ENCODE data around the gene GABPB2. TPM values are rescaled to one million over a fixed set of nuclear protein-coding genes. Genes with fewer than 3 reads are reported as not detected.
"Not testable (repeated sequence)": the region's sequence is repeated elsewhere in the genome, so short reads cannot be mapped to it uniquely, and the experiment has no call there.

Gene GABPB2
- polyA plus RNA-seq, 2 of the 4 experiments (the other 2 are of a cell fraction) = 2.4 to 9.9 TPM

DNA sequence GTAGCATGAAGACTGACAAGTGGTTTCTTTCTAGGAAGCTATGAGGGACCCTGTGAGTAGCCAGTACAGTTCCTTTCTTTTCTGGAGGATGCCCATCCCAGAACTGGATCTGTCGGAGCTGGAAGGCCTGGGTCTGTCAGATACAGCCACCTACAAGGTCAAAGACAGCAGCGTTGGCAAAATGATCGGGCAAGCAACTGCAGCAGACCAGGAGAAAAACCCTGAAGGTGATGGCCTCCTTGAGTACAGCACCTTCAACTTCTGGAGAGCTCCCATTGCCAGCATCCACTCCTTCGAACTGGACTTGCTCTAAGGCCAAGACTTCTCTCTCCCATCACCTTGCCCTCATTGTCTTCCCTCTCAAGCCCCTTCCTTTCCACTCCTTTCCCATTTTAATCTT, 3.4 kb upstream of the GABPB2 start (continued):
- TF ChIP-seq FOXS1 (CRISPR knock-in tag; IDR thresholded peaks at IDR 0.05) (no peak), CHD4 (IDR thresholded peaks at IDR 0.05; ENCODE audit: borderline replicate concordance) (no peak), KDM1A (IDR thresholded peaks at IDR 0.05; ENCODE audit: low read depth) (no peak), ZSCAN20 (CRISPR knock-in tag; IDR thresholded peaks at IDR 0.05) (no peak)
- TF ChIP-seq, protein P1, sequence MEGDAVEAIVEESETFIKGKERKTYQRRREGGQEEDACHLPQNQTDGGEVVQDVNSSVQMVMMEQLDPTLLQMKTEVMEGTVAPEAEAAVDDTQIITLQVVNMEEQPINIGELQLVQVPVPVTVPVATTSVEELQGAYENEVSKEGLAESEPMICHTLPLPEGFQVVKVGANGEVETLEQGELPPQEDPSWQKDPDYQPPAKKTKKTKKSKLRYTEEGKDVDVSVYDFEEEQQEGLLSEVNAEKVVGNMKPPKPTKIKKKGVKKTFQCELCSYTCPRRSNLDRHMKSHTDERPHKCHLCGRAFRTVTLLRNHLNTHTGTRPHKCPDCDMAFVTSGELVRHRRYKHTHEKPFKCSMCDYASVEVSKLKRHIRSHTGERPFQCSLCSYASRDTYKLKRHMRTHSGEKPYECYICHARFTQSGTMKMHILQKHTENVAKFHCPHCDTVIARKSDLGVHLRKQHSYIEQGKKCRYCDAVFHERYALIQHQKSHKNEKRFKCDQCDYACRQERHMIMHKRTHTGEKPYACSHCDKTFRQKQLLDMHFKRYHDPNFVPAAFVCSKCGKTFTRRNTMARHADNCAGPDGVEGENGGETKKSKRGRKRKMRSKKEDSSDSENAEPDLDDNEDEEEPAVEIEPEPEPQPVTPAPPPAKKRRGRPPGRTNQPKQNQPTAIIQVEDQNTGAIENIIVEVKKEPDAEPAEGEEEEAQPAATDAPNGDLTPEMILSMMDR (IDR thresholded peaks at IDR 0.05) = no peak

GRCh38 chr1:151069103-151069486, 1.5 kb upstream of the GABPB2 start:
- Histone ChIP-seq H3K4me2 (peak overlapping the region; percentile 84), H3K27ac (peak overlapping the region; percentile 94 to 99; a peak in 4 of 6 replicates), H3K4me1 (peaks cover 25% of the 10 kb centered on the region), H3K9me3 (no peaks in the 10 kb centered on the region), H3K4me3 (no peak overlapping the region)
- FAIRE-seq = no peak
- 83% methylated on average over 5 of the region's 5 CpGs for WGBS (ENCODE audit: missing lambda C conversion rate)
- no peak for TF ChIP-seq RFX5 (IDR thresholded peaks at IDR 0.05)
- TF ChIP-seq ZNF302 (CRISPR knock-in tag; IDR thresholded peaks at IDR 0.05) = no peak
- TF ChIP-seq SREBF2 (IDR thresholded peaks at IDR 0.05) = no peak
- TF ChIP-seq JUN (IDR thresholded peaks at IDR 0.05) = no peak
- no peak for TF ChIP-seq REST (IDR thresholded peaks at IDR 0.05)
- TF ChIP-seq GATA3 (IDR thresholded peaks at IDR 0.05; ENCODE audit: borderline replicate concordance) = no peak
- ChIA-PET CTCF (interaction anchor here (1.2 kb wide), 1 partner anchor 10 kb away, joined by 5 read pairs; the partner anchor contains the start of gene CDC42SE1), POLR2A (no interaction called here)
- ATAC-seq = no peak
- no peak for DNase-seq (ENCODE audit: low read depth in 1 of 2, low spot score in 1 of 2)

DNA sequence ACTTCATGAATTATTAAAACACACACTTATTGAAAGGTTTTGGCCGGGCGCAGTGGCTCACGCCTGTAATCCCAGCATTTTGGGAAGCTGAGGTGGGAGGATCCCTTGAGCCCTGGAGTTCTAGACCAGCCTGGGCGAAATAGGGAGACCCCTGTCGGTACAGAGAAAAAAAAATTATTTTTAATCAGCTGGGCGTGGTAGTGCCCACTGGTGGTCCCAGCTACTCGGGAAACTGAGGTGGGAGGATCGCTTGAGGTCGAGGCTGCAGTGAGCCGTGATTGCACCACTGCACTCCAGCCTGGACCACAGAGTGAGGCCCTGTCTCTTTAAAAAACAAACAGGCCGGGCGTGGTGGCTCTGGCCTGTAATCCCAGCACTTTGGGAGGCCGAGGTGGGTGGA, 1.7 kb downstream of the GABPB2 start:
- H3K4me1 ChIP-seq = peaks cover 15% of the 10 kb centered on the region
- ATAC-seq (no peak), FAIRE-seq (no peak), DNase-seq (ENCODE audit: low read depth in 1 of 2, low spot score in 1 of 2) (no peak)
- ChIA-PET CTCF (interaction anchor here (0.6 to 8.8 kb wide), 14 partner anchors 10 to 96 kb away, joined by 3 to 86 read pairs (median 10); partner anchors contain the start of genes CDC42SE1, MINDY1, MLLT11 and TNFAIP8L2), POLR2A (interaction anchor here (0.6 kb wide), 1 partner anchor 21 kb away, joined by 7 read pairs; no protein-coding TSS in a partner anchor)
- H3K4me2 ChIP-seq = no peak overlapping the region
- H3K9me3 ChIP-seq = no peaks in the 10 kb centered on the region
- H3K4me3 ChIP-seq = no peak overlapping the region
- peak overlapping the region in 1 of 2 experiments; percentile 38; a peak in 1 of 6 replicates for H3K27ac ChIP-seq
- WGBS (ENCODE audit: missing lambda C conversion rate) = 77% methylated on average over 13 of the region's 13 CpGs
- no peak for TF ChIP-seq EP300 (IDR thresholded peaks at IDR 0.05)

- DNase-seq (ENCODE audit: low read depth in 1 of 2, low spot score in 1 of 2) (no peak), ATAC-seq (peak in 1 of 2 experiments; percentile 64; a peak in 3 of 6 replicates), FAIRE-seq (no peak)
- 61% methylated on average over 4 of the region's 4 CpGs for WGBS (ENCODE audit: missing lambda C conversion rate)
- H3K4me2 ChIP-seq = peak overlapping the region; percentile 31; the same call in 1 of the 3 replicates
- no peak overlapping the region for H3K4me3 ChIP-seq
- TF ChIP-seq MYC (IDR thresholded peaks at IDR 0.05; ENCODE audit: borderline replicate concordance, low read length) (no peak), NFE2L2 (conservative IDR thresholded peaks at IDR 0.05; ENCODE audit: low read length) (peak; percentile 54), MAFK (IDR thresholded peaks at IDR 0.05; ENCODE audit: partially characterized antibody) (peak; percentile 86)
- peak overlapping the region; percentile 44 to 71 for H3K27ac ChIP-seq
- POLR2A ChIA-PET = no interaction called here
- CTCF ChIA-PET = interaction anchor here (0.7 to 4.8 kb wide), 8 partner anchors 11 to 71 kb away, joined by 3 to 29 read pairs (median 4); partner anchors contain the start of genes CDC42SE1, GABPB2 and TNFAIP8L2
- peaks cover 9% of the 10 kb centered on the region for H3K4me1 ChIP-seq
- no peaks in the 10 kb centered on the region for H3K9me3 ChIP-seq
Measured at GRCh38 chr1:151085953-151086559, 15.5 kb downstream of the GABPB2 start.

DNA sequence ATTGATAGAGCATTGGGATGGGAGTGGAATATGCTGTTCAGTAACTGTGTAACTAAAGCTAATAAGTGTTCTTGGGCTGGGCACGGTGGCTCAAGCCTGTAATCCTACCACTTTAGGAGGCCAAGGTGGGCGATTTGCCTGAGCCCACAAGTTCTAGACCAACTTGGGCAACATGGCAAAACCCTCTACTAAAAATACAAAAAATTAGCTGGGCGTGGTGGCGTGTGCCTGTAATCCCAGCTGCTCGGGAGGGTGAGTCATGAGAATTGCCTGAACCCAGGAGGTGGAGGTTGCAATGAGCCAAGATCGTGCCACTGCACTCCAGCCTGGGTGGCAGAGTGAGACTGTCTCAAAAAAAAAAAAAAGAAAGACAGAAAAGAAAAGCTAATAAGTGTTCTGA, 26.9 kb downstream of the GABPB2 start:
- H3K4me3 ChIP-seq; DNase-seq (ENCODE audit: low read depth in 1 of 2, low spot score in 1 of 2); H3K27ac ChIP-seq; H3K4me1 ChIP-seq; ATAC-seq; POLR2A ChIA-PET; H3K9me3 ChIP-seq; FAIRE-seq: not testable (repeated sequence)
- 55% methylated on average over 6 of the region's 6 CpGs for WGBS (ENCODE audit: missing lambda C conversion rate)
- H3K4me2 ChIP-seq = 0 out of 3 replicates have a peak overlapping the region, but pooled peaks have one; percentile 4
- CTCF ChIA-PET = interaction anchor here (0.5 to 7.8 kb wide), 9 partner anchors 10 to 128 kb away, joined by 3 to 132 read pairs (median 5); partner anchors contain the start of genes CDC42SE1, GABPB2, MLLT11 and TNFAIP8L2

All from A549 (cell line).